Measurements from ENCODE around the gene TMEM115. TPM values are rescaled to one million over a fixed set of nuclear protein-coding genes. Genes with fewer than 3 reads are reported as not detected.
A peak's percentile ranks its signal among the peaks of the same experiment; 100 is the strongest.

TMEM115 gene
- total and polyA plus RNA-seq, 2 of the 4 experiments (the other 2 are of a cell fraction) = 35.3 to 47.3 TPM

- Histone ChIP-seq H3K4me3 (ENCODE audit: insufficient read depth, low read depth, low read length) (peak within 1 kb of the TSS; percentile 67), H3K4me2 (ENCODE audit: low read depth, low read length) (peak within 1 kb of the TSS; percentile 99), H2AFZ (replicated peaks; ENCODE audit: low read length, poor library complexity) (peak within 1 kb of the TSS; percentile 93), H3K9me1 (ENCODE audit: insufficient read depth, low read length) (no peaks in the 10 kb centered on the region), H2BK5ac (ENCODE audit: low read depth, low read length, poor library complexity, severe bottlenecking) (peak within 1 kb of the TSS; percentile 20), H3K27ac (ENCODE audit: insufficient read depth, low read length) (peak within 1 kb of the TSS; percentile 32), H4K20me1 (ENCODE audit: insufficient read depth, low read length) (peaks cover 23% of the 10 kb centered on the region), H2AK5ac (ENCODE audit: low read depth, low read length) (peak within 1 kb of the TSS; percentile 68), H3K27me3 (ENCODE audit: control insufficient read depth, insufficient read depth, low read length) (no peaks in the 10 kb centered on the region), H2BK20ac (ENCODE audit: low read depth, low read length) (no peak within 1 kb of the TSS), H3K4ac (ENCODE audit: low read depth, low read length) (peak within 1 kb of the TSS; percentile 74), H2BK15ac (ENCODE audit: low read depth, low read length) (no peak within 1 kb of the TSS), H4K91ac (ENCODE audit: insufficient read depth, low read depth, low read length) (no peak within 1 kb of the TSS), H3K79me1 (ENCODE audit: low read depth in 1 of 2, low read length in 2 of 2) (peaks cover 34 to 48% of the 10 kb centered on the region in 2 experiments), H4K8ac (ENCODE audit: low read depth in 2 of 2, low read length in 2 of 2) (peak within 1 kb of the TSS; percentile 49 to 94), H3K36me3 (ENCODE audit: control insufficient read depth, insufficient read depth, low read length) (peaks cover 33% of the 10 kb centered on the region), H2BK120ac (ENCODE audit: low read depth, low read length) (no peak within 1 kb of the TSS), H3K9me3 (ENCODE audit: control insufficient read depth, insufficient read depth, low read length) (no peaks in the 10 kb centered on the region), H3K56ac (ENCODE audit: extremely low read depth, insufficient read depth, low read length) (no peak within 1 kb of the TSS), H3K18ac (ENCODE audit: low read depth, low read length) (no peak within 1 kb of the TSS), H3K4me1 (ENCODE audit: control insufficient read depth, insufficient read depth, low read length) (peaks cover 6% of the 10 kb centered on the region; the same call in 1 of the 2 replicates), H3K14ac (replicated peaks; ENCODE audit: low read depth, low read length) (peak within 1 kb of the TSS; percentile 41; the same call in 1 of the 2 replicates), H4K5ac (ENCODE audit: low read depth, low read length) (peak within 1 kb of the TSS; percentile 19; the same call in 1 of the 2 replicates), H3K9ac (ENCODE audit: low read depth, low read length) (peak within 1 kb of the TSS; percentile 82), H3K23ac (ENCODE audit: low read depth, low read length) (peak within 1 kb of the TSS; percentile 48; the same call in 1 of the 2 replicates), H2AK9ac (replicated peaks; ENCODE audit: low read depth, low read length, poor library complexity) (peak within 1 kb of the TSS; percentile 92)
- WGBS, 2 experiments (ENCODE audit: extremely low coverage in 2 of 2, insufficient read length in 1 of 2) = 5% methylated on average over 27 of the region's 55 CpGs; no CpG with 5 or more reads in 1 of the 2 experiments
- dilution Hi-C loops (cut with HindIII; ENCODE audit: low sequenced_read_pairs, unreplicated experiment) (no loop called here), intact Hi-C loops (cut with micrococcal nuclease) (no loop called here), in situ Hi-C loops (cut with MboI; ENCODE audit: low sequenced_read_pairs) (loop anchor here (25.0 kb wide), 3 partner anchors 1059 to 1834 kb away; partner anchors contain the start of genes ABHD14B, GPR62, MANF and PCBP4)
- ATAC-seq (ENCODE audit: low read depth) (peak; percentile 91), DNase-seq (peak; percentile 94)
- BruUV-seq (replicated peaks) = no TSS peak
- POLR2A ChIA-PET (ENCODE audit: unreplicated experiment) = interaction anchor here (1.3 kb wide), 1 partner anchor 9 kb away, joined by 6 read pairs; no protein-coding TSS in a partner anchor
- TF ChIP-seq SMC3 (IDR thresholded peaks at IDR 0.05; ENCODE audit: low read depth, low read length) = no peak
- no peak for TF ChIP-seq RFX5 (IDR thresholded peaks at IDR 0.05; ENCODE audit: low read depth, low read length)
- no peak for TF ChIP-seq ELK1 (IDR thresholded peaks at IDR 0.05; ENCODE audit: borderline replicate concordance, low read depth, low read length)
- no peak for TF ChIP-seq CHD1 (IDR thresholded peaks at IDR 0.05; ENCODE audit: low read depth, low read length)
- TF ChIP-seq MXI1 (IDR thresholded peaks at IDR 0.05; ENCODE audit: borderline replicate concordance, low read depth, low read length) = peak; percentile 74; the same call in 1 of the 2 replicates
- TF ChIP-seq POLR2A (IDR thresholded peaks at IDR 0.05; ENCODE audit: low read depth, low read length) = peak; percentile 76
- peak; percentile 11; the same call in 1 of the 2 replicates for TF ChIP-seq MAZ (IDR thresholded peaks at IDR 0.05; ENCODE audit: borderline replicate concordance, low read depth, low read length)
- TF ChIP-seq CEBPB (IDR thresholded peaks at IDR 0.05; ENCODE audit: low read depth, low read length) = peak; percentile 73
- TF ChIP-seq USF2 (IDR thresholded peaks at IDR 0.05; ENCODE audit: low read depth, low read length) = no peak; the same call in 1 of the 2 replicates
- TF ChIP-seq FOS (IDR thresholded peaks at IDR 0.05; ENCODE audit: low read depth, low read length) = no peak
- CTCF ChIA-PET = interaction anchor here (0.5 to 1.4 kb wide), 3 partner anchors 8 to 1282 kb away, joined by 3 to 4 read pairs (median 3); no protein-coding TSS in a partner anchor
These were observed 31.2 kb downstream of the TMEM115 start, which contains the start of gene TUSC2 for GRCh38 chr3:50327943-50328691. TSS of gene TUSC2 (minus strand) at chr3:50328223. CDS start at chr3:50328099, 124 bp downstream.
